OCI-LY7 (cell line): ENCODE measurements around the gene SERPINH1. TPM values are rescaled to one million over a fixed set of nuclear protein-coding genes. Genes with fewer than 3 reads are reported as not detected.

Experiments used
- BruUV-seq: library from RNA; stranded (reverse); fragments of 400-500 nt; replicated peaks from 2 replicates; lab custom pipeline; 2021; lab: Mats Ljungman, UMichigan
- CTCF ChIA-PET: fragments of 300-600 bp; sonication (Branson Sonifier 250); formaldehyde crosslinking; loops from one replicate; lab custom pipeline; 2022; ENCODE audit warnings: antibody characterized with exemption; ENCODE audit not compliant: unreplicated experiment; lab: Charles Lee
- POLR2A ChIA-PET: fragments of 300-600 bp; sonication (Branson Sonifier 250); formaldehyde crosslinking; loops from one replicate; lab custom pipeline; 2022; ENCODE audit warnings: antibody characterized with exemption; lab: Charles Lee
- DNase-seq: peaks from one replicate; pipeline ENCODE4 v3.0.0-alpha.2; 2015; ENCODE audit warnings: low spot score
- H2AFZ ChIP-seq: fragments of 200-600 bp; sonication (generic), shearing (Covaris generic); 2 replicates; pipeline ENCODE4 v1.6.1; 2014; ENCODE audit warnings: mild to moderate bottlenecking, antibody characterized with exemption, low read length, moderate library complexity
- H3K27ac ChIP-seq: fragments of 200-600 bp; sonication (generic); 2 replicates; pipeline ENCODE4 v1.5.1; 2014; ENCODE audit warnings: mixed run types, low read depth, mild to moderate bottlenecking, moderate library complexity, low read length, inconsistent platforms; ENCODE audit not compliant: poor library complexity, severe bottlenecking
- H3K36me3 ChIP-seq: fragments of 200-600 bp; sonication (generic); 2 replicates; pipeline ENCODE4 v1.6.1; 2014; ENCODE audit warnings: mild to moderate bottlenecking, antibody characterized with exemption, low read length, moderate library complexity, mixed read lengths; ENCODE audit not compliant: insufficient read depth
- H3K4me1 ChIP-seq: fragments of 200-600 bp; sonication (generic); 2 replicates; pipeline ENCODE4 v1.5.1; 2014; ENCODE audit warnings: mild to moderate bottlenecking, low read length; ENCODE audit not compliant: insufficient read depth, poor library complexity, severe bottlenecking
- H3K4me2 ChIP-seq: fragments of 200-600 bp; sonication (generic); 2 replicates; pipeline ENCODE4 v1.6.1; 2014; ENCODE audit warnings: mild to moderate bottlenecking, low read length
- H3K4me3 ChIP-seq: fragments of 200-600 bp; sonication (generic); 2 replicates; pipeline ENCODE4 v1.5.1; 2014; ENCODE audit warnings: mild to moderate bottlenecking, low read depth, low read length; ENCODE audit not compliant: poor library complexity, severe bottlenecking
- H3K79me2 ChIP-seq: fragments of 200-600 bp; sonication (generic); 2 replicates; pipeline ENCODE4 v1.6.1; 2016; ENCODE audit warnings: low read depth, mild to moderate bottlenecking, low read length, moderate library complexity, mixed read lengths; ENCODE audit not compliant: insufficient read depth
- H3K9me2 ChIP-seq: fragments of 200-600 bp; sonication (generic); 2 replicates; pipeline ENCODE4 v1.6.1; 2016; ENCODE audit warnings: mild to moderate bottlenecking, low read length, mixed read lengths; ENCODE audit not compliant: insufficient read depth
- H3K9me3 ChIP-seq: fragments of 200-600 bp; sonication (generic); 2 replicates; pipeline ENCODE4 v1.6.1; 2014; ENCODE audit warnings: mild to moderate bottlenecking, mixed run types, low read length, mixed read lengths
- H4K20me1 ChIP-seq: fragments of 200-600 bp; sonication (generic); 2 replicates; pipeline ENCODE4 v1.6.1; 2014; ENCODE audit warnings: mild to moderate bottlenecking, antibody characterized with exemption, low read length, moderate library complexity, mixed read lengths; ENCODE audit not compliant: insufficient read depth
- EZH2phosphoT487 ChIP-seq: fragments of 200-600 bp; sonication (generic); IDR thresholded peaks from 2 replicates; pipeline ENCODE4 v1.6.1; 2018; ENCODE audit warnings: low read depth, borderline replicate concordance, mild to moderate bottlenecking, mixed run types, antibody characterized with exemption, low read length, moderate library complexity, mixed read lengths
- intact Hi-C: fragments of 100-400 bp; cut with micrococcal nuclease; formaldehyde crosslinking; loops from one replicate; pipeline ENCODE4 v1.10.0; 2022; ENCODE audit not compliant: unreplicated experiment
- total RNA-seq, 2 experiments: library from RNA; depleted of rRNA in 1 of 2; stranded (reverse); fragments of >200 nt in 1 of 2; shearing (Covaris generic) in 1 of 2; gene quantifications; 2 replicates each; pipeline ENCODE4 v1.2.3, GENCODE V29; 2014 to 2022
- TF ChIP-seq, protein P1 (sequence below): fragments of 200-600 bp; sonication (generic); conservative IDR thresholded peaks from 2 replicates; pipeline ENCODE4 v1.5.1; 2014; ENCODE audit warnings: mild to moderate bottlenecking, antibody characterized with exemption, low read length, moderate library complexity, mixed read lengths

The SERPINH1 gene
- total RNA-seq, 2 experiments from 2014 or later, result not detected

DNA sequence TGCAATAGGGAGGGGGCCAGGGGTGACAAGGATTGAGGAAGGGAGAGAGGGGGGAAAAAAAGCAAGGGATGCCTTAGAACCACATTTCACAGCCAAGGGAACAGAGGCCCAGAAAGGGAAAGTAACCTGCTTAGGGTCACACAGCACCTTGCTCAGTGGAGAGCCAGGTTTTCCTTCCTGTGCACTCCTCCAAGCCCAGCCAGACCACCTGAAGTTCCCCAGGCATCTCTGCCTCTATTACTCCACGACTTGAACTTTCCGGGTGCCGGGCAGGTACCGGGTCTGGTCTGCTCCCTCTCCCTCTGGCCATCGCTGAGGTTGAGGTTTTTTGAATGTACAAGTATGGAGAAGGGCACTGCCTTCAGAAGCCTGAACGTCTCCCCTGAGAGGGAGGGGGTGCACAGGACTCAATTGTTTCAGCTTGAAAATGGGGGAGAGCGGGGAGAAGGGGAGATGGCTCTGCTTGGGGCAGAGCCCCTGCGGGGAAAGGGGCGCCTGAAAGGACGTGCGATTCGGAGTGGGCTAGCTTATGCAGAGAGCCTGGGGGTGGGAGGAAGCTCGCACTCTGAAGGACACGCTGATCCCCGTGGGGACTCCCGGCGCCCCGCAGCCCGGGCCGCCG, 516 bp upstream of the SERPINH1 start:
- Histone ChIP-seq H3K27ac (no peak overlapping the region), H2AFZ (no peak overlapping the region), H4K20me1 (no peaks in the 10 kb centered on the region), H3K79me2 (no peaks in the 10 kb centered on the region), H3K4me2 (no peak overlapping the region), H3K36me3 (no peaks in the 10 kb centered on the region), H3K9me2 (no peaks in the 10 kb centered on the region), H3K4me3 (no peak overlapping the region), H3K4me1 (no peaks in the 10 kb centered on the region), H3K9me3 (no peaks in the 10 kb centered on the region)
- no TSS peak for BruUV-seq
- CTCF ChIA-PET, result interaction anchor here (0.6 kb wide), 2 partner anchors 122 to 623 kb away, joined by 6 read pairs; no protein-coding TSS in a partner anchor
- POLR2A ChIA-PET, result interaction anchor here (0.6 to 0.7 kb wide), 2 partner anchors 74 to 102 kb away, joined by 3 read pairs; no protein-coding TSS in a partner anchor
- intact Hi-C loops, result no loop called here
- no peak for DNase-seq
- TF ChIP-seq EZH2phosphoT487, result no peak
- TF ChIP-seq, protein P1, sequence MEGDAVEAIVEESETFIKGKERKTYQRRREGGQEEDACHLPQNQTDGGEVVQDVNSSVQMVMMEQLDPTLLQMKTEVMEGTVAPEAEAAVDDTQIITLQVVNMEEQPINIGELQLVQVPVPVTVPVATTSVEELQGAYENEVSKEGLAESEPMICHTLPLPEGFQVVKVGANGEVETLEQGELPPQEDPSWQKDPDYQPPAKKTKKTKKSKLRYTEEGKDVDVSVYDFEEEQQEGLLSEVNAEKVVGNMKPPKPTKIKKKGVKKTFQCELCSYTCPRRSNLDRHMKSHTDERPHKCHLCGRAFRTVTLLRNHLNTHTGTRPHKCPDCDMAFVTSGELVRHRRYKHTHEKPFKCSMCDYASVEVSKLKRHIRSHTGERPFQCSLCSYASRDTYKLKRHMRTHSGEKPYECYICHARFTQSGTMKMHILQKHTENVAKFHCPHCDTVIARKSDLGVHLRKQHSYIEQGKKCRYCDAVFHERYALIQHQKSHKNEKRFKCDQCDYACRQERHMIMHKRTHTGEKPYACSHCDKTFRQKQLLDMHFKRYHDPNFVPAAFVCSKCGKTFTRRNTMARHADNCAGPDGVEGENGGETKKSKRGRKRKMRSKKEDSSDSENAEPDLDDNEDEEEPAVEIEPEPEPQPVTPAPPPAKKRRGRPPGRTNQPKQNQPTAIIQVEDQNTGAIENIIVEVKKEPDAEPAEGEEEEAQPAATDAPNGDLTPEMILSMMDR, result no peak

DNA sequence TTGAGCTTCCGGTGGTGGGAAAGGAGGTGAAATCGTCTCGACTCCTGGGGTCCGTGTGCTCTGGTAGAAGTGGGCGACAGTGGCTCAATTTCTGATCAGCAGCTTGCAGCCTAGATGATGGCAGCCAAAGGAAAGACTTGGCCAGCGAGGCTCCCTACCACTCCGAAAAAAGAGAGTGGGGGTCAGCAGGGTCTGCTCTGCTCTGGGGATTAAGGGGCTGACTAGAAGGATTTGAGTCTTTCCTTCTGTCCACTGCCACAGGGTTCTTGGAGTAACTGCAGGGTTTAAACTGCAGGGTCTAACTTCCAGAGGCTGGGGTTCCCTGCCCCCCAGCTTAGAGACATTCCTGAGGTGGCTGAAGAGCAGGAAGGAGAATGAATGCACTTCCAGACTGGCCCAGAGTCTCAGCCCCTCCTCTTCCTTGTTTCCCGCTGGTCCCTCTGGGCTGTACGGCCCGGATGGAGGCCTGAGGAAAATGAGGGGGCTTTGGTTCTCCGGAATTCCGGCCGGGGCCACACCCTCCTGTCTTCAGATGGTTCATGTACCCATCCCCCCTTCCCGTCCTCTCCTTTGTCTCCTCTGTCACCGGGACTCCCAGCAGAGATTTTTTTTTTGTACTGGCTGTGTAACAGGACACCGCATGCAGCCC, 907 bp downstream of the SERPINH1 start:
- intact Hi-C loops, result no loop called here
- Histone ChIP-seq H4K20me1 (no peaks in the 10 kb centered on the region), H3K79me2 (no peaks in the 10 kb centered on the region), H3K36me3 (no peaks in the 10 kb centered on the region), H2AFZ (no peak overlapping the region), H3K4me3 (no peak overlapping the region), H3K9me3 (no peaks in the 10 kb centered on the region), H3K4me2 (no peak overlapping the region), H3K9me2 (no peaks in the 10 kb centered on the region), H3K27ac (no peak overlapping the region), H3K4me1 (no peaks in the 10 kb centered on the region)
- DNase-seq, result no peak
- ChIA-PET CTCF (no interaction called here), POLR2A (no interaction called here)
- TF ChIP-seq EZH2phosphoT487, result no peak
- TF ChIP-seq, protein P1, result no peak
- BruUV-seq, result no TSS peak

DNA sequence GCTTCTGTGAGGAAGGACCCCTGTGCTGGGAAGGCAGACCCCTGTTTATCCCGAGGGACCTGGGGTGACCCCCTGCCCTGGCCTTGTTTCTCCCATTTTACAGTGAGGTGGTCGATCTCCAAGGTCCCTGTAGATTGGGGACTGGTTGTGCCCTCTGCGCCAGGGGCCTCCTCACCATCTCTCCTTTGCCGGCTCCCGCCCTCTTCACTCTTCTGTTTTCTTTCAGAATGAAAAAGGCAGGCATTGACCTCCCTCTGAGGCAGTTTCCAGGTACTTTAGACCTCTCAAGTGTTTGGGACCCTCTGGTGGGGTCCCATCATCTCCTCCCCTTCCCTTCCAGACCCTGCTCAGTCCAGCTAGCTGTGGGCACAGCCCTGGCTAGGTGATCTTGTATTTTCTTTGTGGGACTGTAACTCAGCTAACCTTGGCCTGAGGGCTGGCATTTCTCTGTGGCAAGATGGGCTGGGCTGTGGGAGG, 1.5 kb downstream of the SERPINH1 start:
- no peak for TF ChIP-seq EZH2phosphoT487
- TF ChIP-seq, protein P1, result no peak
- BruUV-seq, result no TSS peak

More for the DNA sequence above, 1.5 kb downstream of the SERPINH1 start:
- Histone ChIP-seq H3K9me2 (no peaks in the 10 kb centered on the region), H4K20me1 (no peaks in the 10 kb centered on the region), H3K27ac (no peak overlapping the region), H3K9me3 (no peaks in the 10 kb centered on the region), H3K4me3 (no peak overlapping the region), H3K4me1 (no peaks in the 10 kb centered on the region), H2AFZ (no peak overlapping the region), H3K4me2 (no peak overlapping the region), H3K79me2 (no peaks in the 10 kb centered on the region), H3K36me3 (no peaks in the 10 kb centered on the region)
- POLR2A ChIA-PET, result no interaction called here
- DNase-seq, result no peak
- CTCF ChIA-PET, result no interaction called here
- intact Hi-C loops, result no loop called here
